ENCODE measurements around the gene CYFIP2.

DNA sequence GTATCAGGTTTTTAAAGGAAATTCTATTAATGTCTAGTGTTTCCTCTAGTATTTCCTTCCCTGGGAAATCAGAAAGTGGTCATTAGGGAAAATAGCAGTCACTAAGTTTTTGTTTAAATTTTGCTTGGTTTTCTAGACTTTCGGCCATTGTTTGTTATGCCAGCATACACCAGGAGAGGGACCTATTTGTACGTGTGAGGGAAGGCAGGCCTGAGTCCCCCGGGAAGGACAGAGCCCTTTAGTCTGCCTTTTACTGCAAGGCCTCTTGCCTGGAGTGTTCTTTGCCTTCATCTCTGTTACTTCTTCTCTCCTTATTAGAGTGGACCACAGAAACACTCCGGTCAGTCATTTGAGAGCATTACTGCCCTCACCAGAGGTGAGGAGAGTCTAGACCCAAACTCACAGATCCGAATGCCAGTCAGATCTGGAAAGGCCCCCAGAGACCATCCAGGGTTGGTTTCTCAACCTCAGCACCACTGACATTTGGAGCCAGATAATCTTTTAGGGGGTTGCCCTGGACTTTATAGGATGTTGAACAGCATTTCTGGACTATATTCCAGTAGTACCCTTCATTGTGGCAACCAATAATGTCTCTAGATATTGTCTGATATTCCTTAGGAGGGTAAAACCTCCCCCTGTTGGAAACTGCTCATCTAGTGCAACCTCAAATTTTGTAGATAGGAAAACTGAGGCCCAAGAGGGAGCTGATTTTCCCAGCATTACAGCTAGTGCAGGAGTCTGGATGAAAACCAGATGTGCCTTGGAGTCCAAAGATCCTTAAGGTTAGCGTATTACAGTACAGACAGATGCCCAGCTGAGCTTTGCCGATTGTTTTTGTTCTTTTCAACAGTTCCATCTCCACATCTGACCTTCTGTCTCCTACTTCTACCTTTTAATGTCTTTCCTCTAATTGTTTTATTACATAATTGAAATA lies 101.1 kb downstream of the CYFIP2 start:
- TF ChIP-seq ZNF501 (tag by site-specific recombination; IDR thresholded peaks at IDR 0.05): no peak
- TF ChIP-seq, protein P1, sequence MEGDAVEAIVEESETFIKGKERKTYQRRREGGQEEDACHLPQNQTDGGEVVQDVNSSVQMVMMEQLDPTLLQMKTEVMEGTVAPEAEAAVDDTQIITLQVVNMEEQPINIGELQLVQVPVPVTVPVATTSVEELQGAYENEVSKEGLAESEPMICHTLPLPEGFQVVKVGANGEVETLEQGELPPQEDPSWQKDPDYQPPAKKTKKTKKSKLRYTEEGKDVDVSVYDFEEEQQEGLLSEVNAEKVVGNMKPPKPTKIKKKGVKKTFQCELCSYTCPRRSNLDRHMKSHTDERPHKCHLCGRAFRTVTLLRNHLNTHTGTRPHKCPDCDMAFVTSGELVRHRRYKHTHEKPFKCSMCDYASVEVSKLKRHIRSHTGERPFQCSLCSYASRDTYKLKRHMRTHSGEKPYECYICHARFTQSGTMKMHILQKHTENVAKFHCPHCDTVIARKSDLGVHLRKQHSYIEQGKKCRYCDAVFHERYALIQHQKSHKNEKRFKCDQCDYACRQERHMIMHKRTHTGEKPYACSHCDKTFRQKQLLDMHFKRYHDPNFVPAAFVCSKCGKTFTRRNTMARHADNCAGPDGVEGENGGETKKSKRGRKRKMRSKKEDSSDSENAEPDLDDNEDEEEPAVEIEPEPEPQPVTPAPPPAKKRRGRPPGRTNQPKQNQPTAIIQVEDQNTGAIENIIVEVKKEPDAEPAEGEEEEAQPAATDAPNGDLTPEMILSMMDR (tag by site-specific recombination; IDR thresholded peaks at IDR 0.05): no peak
- TF ChIP-seq ZNF138 (tag by site-specific recombination; IDR thresholded peaks at IDR 0.05; ENCODE audit: borderline replicate concordance): no peak
- TF ChIP-seq, protein P2, sequence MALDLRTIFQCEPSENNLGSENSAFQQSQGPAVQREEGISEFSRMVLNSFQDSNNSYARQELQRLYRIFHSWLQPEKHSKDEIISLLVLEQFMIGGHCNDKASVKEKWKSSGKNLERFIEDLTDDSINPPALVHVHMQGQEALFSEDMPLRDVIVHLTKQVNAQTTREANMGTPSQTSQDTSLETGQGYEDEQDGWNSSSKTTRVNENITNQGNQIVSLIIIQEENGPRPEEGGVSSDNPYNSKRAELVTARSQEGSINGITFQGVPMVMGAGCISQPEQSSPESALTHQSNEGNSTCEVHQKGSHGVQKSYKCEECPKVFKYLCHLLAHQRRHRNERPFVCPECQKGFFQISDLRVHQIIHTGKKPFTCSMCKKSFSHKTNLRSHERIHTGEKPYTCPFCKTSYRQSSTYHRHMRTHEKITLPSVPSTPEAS (tag by site-specific recombination; IDR thresholded peaks at IDR 0.05): no peak
- TF ChIP-seq ZBTB17 (tag by site-specific recombination; IDR thresholded peaks at IDR 0.05): no peak
- no peak for TF ChIP-seq ZNF24 (tag by site-specific recombination; IDR thresholded peaks at IDR 0.05)
- TF ChIP-seq, protein P3, sequence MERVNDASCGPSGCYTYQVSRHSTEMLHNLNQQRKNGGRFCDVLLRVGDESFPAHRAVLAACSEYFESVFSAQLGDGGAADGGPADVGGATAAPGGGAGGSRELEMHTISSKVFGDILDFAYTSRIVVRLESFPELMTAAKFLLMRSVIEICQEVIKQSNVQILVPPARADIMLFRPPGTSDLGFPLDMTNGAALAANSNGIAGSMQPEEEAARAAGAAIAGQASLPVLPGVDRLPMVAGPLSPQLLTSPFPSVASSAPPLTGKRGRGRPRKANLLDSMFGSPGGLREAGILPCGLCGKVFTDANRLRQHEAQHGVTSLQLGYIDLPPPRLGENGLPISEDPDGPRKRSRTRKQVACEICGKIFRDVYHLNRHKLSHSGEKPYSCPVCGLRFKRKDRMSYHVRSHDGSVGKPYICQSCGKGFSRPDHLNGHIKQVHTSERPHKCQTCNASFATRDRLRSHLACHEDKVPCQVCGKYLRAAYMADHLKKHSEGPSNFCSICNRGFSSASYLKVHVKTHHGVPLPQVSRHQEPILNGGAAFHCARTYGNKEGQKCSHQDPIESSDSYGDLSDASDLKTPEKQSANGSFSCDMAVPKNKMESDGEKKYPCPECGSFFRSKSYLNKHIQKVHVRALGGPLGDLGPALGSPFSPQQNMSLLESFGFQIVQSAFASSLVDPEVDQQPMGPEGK (tag by site-specific recombination; IDR thresholded peaks at IDR 0.05): no peak
